Osteocyte (in vitro differentiated cells): ENCODE results near the gene C3AR1. TPM values are rescaled to one million over a fixed set of nuclear protein-coding genes. Genes with fewer than 3 reads are reported as not detected.

Source experiments
- DNase-seq: peaks from one replicate; pipeline ENCODE4 v3.0.0; 2021; ENCODE audit warnings: mixed read lengths; ENCODE audit not compliant: unreplicated experiment; ENCODE audit errors: extremely low spot score
- H3K27ac Mint-ChIP-seq: one replicate; pipeline ENCODE4 v1.8.0; 2021; ENCODE audit warnings: mild to moderate bottlenecking, mixed read lengths; ENCODE audit not compliant: unreplicated experiment
- H3K27me3 Mint-ChIP-seq: one replicate; pipeline ENCODE4 v1.8.0; 2021; ENCODE audit warnings: mixed read lengths; ENCODE audit not compliant: unreplicated experiment
- H3K36me3 Mint-ChIP-seq: one replicate; pipeline ENCODE4 v1.8.0; 2021; ENCODE audit warnings: mixed read lengths; ENCODE audit not compliant: unreplicated experiment
- H3K4me1 Mint-ChIP-seq: one replicate; pipeline ENCODE4 v1.8.0; 2021; ENCODE audit warnings: mixed read lengths; ENCODE audit not compliant: unreplicated experiment
- H3K4me3 Mint-ChIP-seq: one replicate; pipeline ENCODE4 v1.8.0; 2021; ENCODE audit warnings: mild to moderate bottlenecking, moderate library complexity, mixed read lengths; ENCODE audit not compliant: unreplicated experiment
- H3K9me3 Mint-ChIP-seq: one replicate; pipeline ENCODE4 v1.8.0; 2021; ENCODE audit warnings: mixed read lengths; ENCODE audit not compliant: unreplicated experiment
- total RNA-seq: library from RNA; stranded (reverse); gene quantifications from 2 replicates; pipeline ENCODE4 v1.2.1, GENCODE V29; 2021
- TF ChIP-seq, protein P1 (sequence below): fragments of 200-600 bp; sonication (generic); IDR thresholded peaks from 2 replicates; pipeline ENCODE4 v1.5.0; 2021; ENCODE audit warnings: antibody characterized with exemption, mild to moderate bottlenecking, moderate library complexity

The C3AR1 gene
- total RNA-seq, 1 donor from 2014 or later, result not detected

DNA sequence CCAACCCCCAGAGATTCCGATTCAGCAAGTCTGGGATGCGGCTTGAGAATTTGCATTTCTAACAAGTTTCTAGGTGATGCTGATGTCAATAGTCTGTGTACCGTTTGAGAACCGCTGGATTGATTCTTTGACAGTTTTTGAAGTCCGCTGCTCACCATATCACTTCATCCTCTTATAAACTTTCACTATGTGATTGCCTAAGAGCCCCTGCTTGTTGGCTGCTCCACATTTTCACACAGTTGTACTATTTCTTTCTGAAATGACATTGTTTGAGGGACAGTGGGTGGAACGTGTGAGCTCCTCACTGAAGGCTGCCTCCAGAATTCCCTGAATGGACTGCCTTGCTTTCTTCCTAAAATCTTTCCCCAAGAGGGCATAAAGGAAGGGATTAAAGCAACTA is 7.7 kb downstream of the C3AR1 start:
- Mint-ChIP-seq H3K9me3 (no peaks in the 10 kb centered on the region), H3K27me3 (no peaks in the 10 kb centered on the region), H3K4me3 (no peak overlapping the region), H3K27ac (no peak overlapping the region), H3K4me1 (no peaks in the 10 kb centered on the region), H3K36me3 (peaks cover 19% of the 10 kb centered on the region)
- TF ChIP-seq, protein P1, sequence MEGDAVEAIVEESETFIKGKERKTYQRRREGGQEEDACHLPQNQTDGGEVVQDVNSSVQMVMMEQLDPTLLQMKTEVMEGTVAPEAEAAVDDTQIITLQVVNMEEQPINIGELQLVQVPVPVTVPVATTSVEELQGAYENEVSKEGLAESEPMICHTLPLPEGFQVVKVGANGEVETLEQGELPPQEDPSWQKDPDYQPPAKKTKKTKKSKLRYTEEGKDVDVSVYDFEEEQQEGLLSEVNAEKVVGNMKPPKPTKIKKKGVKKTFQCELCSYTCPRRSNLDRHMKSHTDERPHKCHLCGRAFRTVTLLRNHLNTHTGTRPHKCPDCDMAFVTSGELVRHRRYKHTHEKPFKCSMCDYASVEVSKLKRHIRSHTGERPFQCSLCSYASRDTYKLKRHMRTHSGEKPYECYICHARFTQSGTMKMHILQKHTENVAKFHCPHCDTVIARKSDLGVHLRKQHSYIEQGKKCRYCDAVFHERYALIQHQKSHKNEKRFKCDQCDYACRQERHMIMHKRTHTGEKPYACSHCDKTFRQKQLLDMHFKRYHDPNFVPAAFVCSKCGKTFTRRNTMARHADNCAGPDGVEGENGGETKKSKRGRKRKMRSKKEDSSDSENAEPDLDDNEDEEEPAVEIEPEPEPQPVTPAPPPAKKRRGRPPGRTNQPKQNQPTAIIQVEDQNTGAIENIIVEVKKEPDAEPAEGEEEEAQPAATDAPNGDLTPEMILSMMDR, result no peak
- DNase-seq, result no peak

DNA sequence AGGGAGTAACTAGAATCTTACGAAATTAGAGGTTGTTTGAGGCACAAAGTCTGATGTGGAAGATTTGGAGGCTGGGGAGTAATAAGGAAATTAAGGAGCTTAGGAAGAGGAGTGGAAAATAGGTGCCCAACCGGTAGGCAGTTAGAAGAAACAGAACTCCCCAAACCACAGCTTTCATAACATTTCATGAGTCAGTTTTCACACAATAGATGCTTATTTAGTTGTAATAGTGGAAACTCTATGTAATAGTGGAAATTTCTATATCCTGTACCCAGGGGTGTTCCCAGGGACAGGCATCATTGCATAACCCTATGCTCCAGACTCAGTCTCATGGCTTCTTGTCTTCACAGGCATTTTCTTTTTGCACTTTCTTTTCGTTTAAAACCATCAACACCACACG is 8.3 kb downstream of the C3AR1 start:
- H3K27ac Mint-ChIP-seq, result no peak overlapping the region
- DNase-seq, result no peak
- no peaks in the 10 kb centered on the region for H3K27me3 Mint-ChIP-seq
- TF ChIP-seq, protein P1, result no peak
- H3K4me3 Mint-ChIP-seq, result no peak overlapping the region
- H3K9me3 Mint-ChIP-seq, result no peaks in the 10 kb centered on the region
- peaks cover 19% of the 10 kb centered on the region for H3K36me3 Mint-ChIP-seq
- H3K4me1 Mint-ChIP-seq, result no peaks in the 10 kb centered on the region

DNA sequence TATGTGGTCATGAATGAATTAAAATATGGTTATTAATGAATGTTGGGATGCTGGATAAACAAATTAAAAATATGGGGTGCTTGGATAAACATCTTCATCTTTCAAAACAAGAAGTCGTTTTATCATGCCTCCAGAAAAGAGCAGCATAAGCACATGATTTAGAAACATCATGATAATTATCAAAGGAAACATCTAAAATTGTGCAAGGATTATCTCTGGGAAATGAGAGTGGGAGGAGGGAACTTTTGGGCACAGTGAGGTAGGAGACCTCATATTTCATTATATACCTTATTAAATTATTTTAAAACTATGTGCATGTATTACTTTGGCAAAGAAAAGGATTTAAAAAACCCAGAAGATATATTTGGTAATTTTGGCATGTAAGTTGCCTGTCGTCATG is 8.9 kb downstream of the C3AR1 start:
- Mint-ChIP-seq H3K36me3 (peaks cover 25% of the 10 kb centered on the region), H3K9me3 (no peaks in the 10 kb centered on the region), H3K4me1 (no peaks in the 10 kb centered on the region), H3K4me3 (no peak overlapping the region), H3K27ac (no peak overlapping the region), H3K27me3 (no peaks in the 10 kb centered on the region)
- TF ChIP-seq, protein P1, result no peak
- DNase-seq, result no peak

DNA sequence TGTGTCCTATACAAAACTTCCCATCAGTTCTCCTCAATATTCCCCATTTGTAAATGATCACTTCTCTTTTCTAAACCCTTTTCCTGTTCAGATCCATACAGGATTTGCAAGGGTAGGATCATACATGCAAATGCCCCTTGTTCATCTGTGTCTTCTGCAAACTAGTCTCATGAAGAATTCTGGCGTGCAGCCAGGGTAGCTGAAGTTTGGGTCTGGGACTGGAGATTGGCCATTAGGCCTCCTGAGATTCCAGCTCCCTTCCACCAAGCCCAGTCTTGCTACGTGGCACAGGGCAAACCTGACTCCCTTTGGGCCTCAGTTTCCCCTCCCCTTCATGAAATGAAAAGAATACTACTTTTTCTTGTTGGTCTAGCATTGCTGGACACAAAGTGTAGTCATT is 11.3 kb downstream of the C3AR1 start:
- TF ChIP-seq, protein P1, result no peak
- H3K9me3 Mint-ChIP-seq, result no peaks in the 10 kb centered on the region
- H3K36me3 Mint-ChIP-seq, result peaks cover 35% of the 10 kb centered on the region
- H3K27me3 Mint-ChIP-seq, result no peaks in the 10 kb centered on the region
- no peaks in the 10 kb centered on the region for H3K4me1 Mint-ChIP-seq
- no peak for DNase-seq
- no peak overlapping the region for H3K27ac Mint-ChIP-seq
- no peak overlapping the region for H3K4me3 Mint-ChIP-seq

DNA sequence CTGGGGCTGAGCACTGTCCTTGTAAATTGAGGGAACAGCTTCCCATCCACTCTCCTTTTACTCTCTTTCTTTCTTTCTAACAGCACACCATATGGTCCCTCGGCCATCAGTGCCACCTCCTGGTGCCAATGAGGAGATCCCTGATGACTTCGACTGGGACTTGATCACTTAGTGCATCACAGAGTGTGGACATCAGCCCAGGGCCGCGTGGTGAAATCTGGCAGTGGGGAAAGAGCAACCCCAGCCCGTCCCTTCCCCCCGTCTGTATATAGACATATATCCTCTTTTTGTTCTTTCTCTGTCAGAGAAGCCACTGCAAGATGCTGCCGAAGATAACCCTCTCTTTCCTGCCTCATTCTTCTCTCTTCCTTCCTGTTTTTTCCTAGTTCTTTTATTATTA is 13.5 kb downstream of the C3AR1 start:
- Mint-ChIP-seq H3K27ac (no peak overlapping the region), H3K4me3 (no peak overlapping the region), H3K36me3 (peaks cover 56% of the 10 kb centered on the region), H3K27me3 (no peaks in the 10 kb centered on the region), H3K9me3 (no peaks in the 10 kb centered on the region), H3K4me1 (no peaks in the 10 kb centered on the region)
- TF ChIP-seq, protein P1, result no peak
- DNase-seq, result no peak
